ENCODE results near the gene SLC9A3.

DNA sequence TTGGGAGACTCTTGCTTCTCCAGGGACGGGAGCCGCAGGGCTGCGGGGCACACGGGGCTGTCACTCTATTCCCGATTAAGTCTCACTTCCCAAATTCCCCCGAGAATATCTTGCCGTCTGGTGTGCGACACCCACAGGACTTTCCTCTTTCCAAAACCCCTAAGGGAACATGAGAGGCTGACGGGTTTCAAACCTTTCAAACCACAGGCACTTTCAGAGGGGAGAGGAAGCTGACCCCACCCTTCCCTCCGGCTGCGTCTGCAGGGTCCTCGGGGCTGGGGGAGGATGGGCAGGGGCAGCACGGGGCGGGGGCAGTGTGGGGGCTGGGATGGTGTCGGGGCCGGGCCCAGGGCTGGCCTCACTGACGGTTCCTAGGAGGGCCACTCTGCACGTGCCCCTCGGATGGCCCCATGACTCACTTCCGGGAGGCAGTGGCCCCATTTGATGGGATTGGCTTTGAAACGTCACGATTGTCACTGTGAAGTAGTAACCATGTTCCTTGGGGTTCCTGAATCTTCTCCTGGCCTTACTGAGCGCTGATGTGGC lies 38.2 kb downstream of the SLC9A3 start:
- TF ChIP-seq POLR2A (IDR thresholded peaks at IDR 0.05; ENCODE audit: low read depth, low read length) (no peak), POLR2AphosphoS5 (IDR thresholded peaks at IDR 0.05; ENCODE audit: low read depth, low read length) (no peak), PAX5 (IDR thresholded peaks at IDR 0.05; ENCODE audit: insufficient read depth, low read length, severe bottlenecking) (no peak), POU2F2 (IDR thresholded peaks at IDR 0.05; ENCODE audit: low read depth, low read length) (no peak), TAF1 (IDR thresholded peaks at IDR 0.05; ENCODE audit: low read depth, low read length) (no peak)
